A549 (cell line): Measurements from ENCODE around the gene RTL5. TPM values are rescaled to one million over a fixed set of nuclear protein-coding genes. Genes with fewer than 3 reads are reported as not detected.

Experiments used
- ATAC-seq, 2 experiments: fragments of 200-7000 bp in 1 of 2; fragments of >200 bp in 1 of 2; cut with Nextera tagmentation in 1 of 2; cut with Tn5 transposase in 1 of 2; 3 replicates each; pipeline versions ENCODE4 v1.8.0 to v1.9.1; 2018 to 2020; ENCODE audit warnings: mild to moderate bottlenecking in 1 of 2, moderate library complexity in 1 of 2
- CTCF ChIA-PET: fragments of 300-600 bp; sonication (Branson Sonifier 250); formaldehyde crosslinking; extraction: SDS; loops from one replicate; lab custom pipeline; 2021; ENCODE audit warnings: antibody characterized with exemption, inconsistent platforms; lab: Yijun Ruan, JAX
- POLR2A ChIA-PET: fragments of 350-600 bp; formaldehyde crosslinking; extraction: SDS; loops from one replicate; lab custom pipeline; 2021; ENCODE audit warnings: antibody characterized with exemption, inconsistent platforms; lab: Yijun Ruan, JAX
- DNase-seq, 2 experiments: peaks; one replicate each; pipeline versions ENCODE4 v3.0.0 to v3.0.0-alpha.2; 2011 to 2016; ENCODE audit warnings: low read depth in 1 of 2, low spot score in 1 of 2
- FAIRE-seq: peaks from 2 replicates; lab custom pipeline; 2011; peaks lifted over from hg19 to GRCh38; lab: Jason Lieb, UNC
- H3K27ac ChIP-seq, 2 experiments: fragments of >200 bp; sonication (Bioruptor Twin); formaldehyde crosslinking; 3 replicates each; pipeline ENCODE4 v1.5.1; 2016 to 2017
- H3K4me1 ChIP-seq: fragments of >200 bp; sonication (Bioruptor Twin); formaldehyde crosslinking; 3 replicates; pipeline ENCODE4 v1.6.1; 2016
- H3K4me2 ChIP-seq: fragments of >200 bp; sonication (Bioruptor Twin); formaldehyde crosslinking; 3 replicates; pipeline ENCODE4 v1.6.1; 2016
- H3K4me3 ChIP-seq: fragments of >200 bp; sonication (Bioruptor Twin); formaldehyde crosslinking; 3 replicates; pipeline ENCODE4 v1.5.1; 2016
- H3K9me3 ChIP-seq: fragments of >200 bp; sonication (Bioruptor Twin); formaldehyde crosslinking; 3 replicates; pipeline ENCODE4 v1.6.1; 2016
- CBX8 ChIP-seq: fragments of 200-600 bp; sonication (generic); IDR thresholded peaks from 2 replicates; pipeline ENCODE4 v1.6.1; 2016
- CEBPB ChIP-seq, 2 experiments: fragments of >200 bp in 1 of 2; sonication (Bioruptor Twin) in 1 of 2; formaldehyde crosslinking in 1 of 2; IDR thresholded peaks; 2 replicates each; pipeline ENCODE4 v1.6.1; 2012 to 2016
- CHD2 ChIP-seq: fragments of 150-350 bp; IDR thresholded peaks from 2 replicates; pipeline ENCODE4 v1.6.1; 2014; ENCODE audit warnings: low read length; ENCODE audit not compliant: partially characterized antibody
- ELK1 ChIP-seq: fragments of 150-350 bp; IDR thresholded peaks from 2 replicates; pipeline ENCODE4 v1.6.1; 2014; ENCODE audit warnings: low read depth, mild to moderate bottlenecking, low read length
- EP300 ChIP-seq, 2 experiments: fragments of >200 bp; sonication (Bioruptor Twin); formaldehyde crosslinking; IDR thresholded peaks; 2 replicates in 1 of 2; 3 replicates in 1 of 2; pipeline ENCODE4 v1.6.1; 2016 to 2017
- ESRRA ChIP-seq: fragments of 150-350 bp; IDR thresholded peaks from 2 replicates; pipeline ENCODE4 v1.6.1; 2014; ENCODE audit warnings: mild to moderate bottlenecking, low read length, borderline replicate concordance
- FOSB ChIP-seq: fragments of 250-450 bp; sonication (Bioruptor Pico); IDR thresholded peaks from 2 replicates; pipeline ENCODE4 v1.5.0; 2020; ENCODE audit warnings: mild to moderate bottlenecking, moderate library complexity
- GATA3 ChIP-seq: IDR thresholded peaks from 2 replicates; pipeline ENCODE4 v1.6.1; 2012; ENCODE audit warnings: borderline replicate concordance
- HDAC2 ChIP-seq: fragments of 200-600 bp; sonication (generic); IDR thresholded peaks from 2 replicates; pipeline ENCODE4 v1.6.1; 2016
- HEYL ChIP-seq: fragments of 250-450 bp; sonication (Bioruptor Pico); IDR thresholded peaks from 2 replicates; pipeline ENCODE4 v1.8.0; 2021; ENCODE audit warnings: mild to moderate bottlenecking, moderate library complexity
- HOXA7 ChIP-seq: fragments of 250-450 bp; sonication (Bioruptor Pico); IDR thresholded peaks from 2 replicates; pipeline ENCODE4 v1.5.0; 2020; ENCODE audit warnings: mild to moderate bottlenecking, moderate library complexity
- HOXB13 ChIP-seq: fragments of 250-450 bp; sonication (Bioruptor Pico); IDR thresholded peaks from 2 replicates; pipeline ENCODE4 v1.5.0; 2020; ENCODE audit warnings: low read depth, mild to moderate bottlenecking, moderate library complexity
- JUN ChIP-seq, 2 experiments: fragments of >200 bp; sonication (Bioruptor Twin); formaldehyde crosslinking; IDR thresholded peaks; 2 replicates in 1 of 2; 3 replicates in 1 of 2; pipeline ENCODE4 v1.6.1; 2016 to 2017
- MYC ChIP-seq: IDR thresholded peaks from 2 replicates; pipeline ENCODE4 v1.6.1; 2012; ENCODE audit warnings: mild to moderate bottlenecking, inconsistent platforms, low read length, improper control_type of control experiment, borderline replicate concordance
- NR3C1 ChIP-seq: fragments of >200 bp; sonication (Bioruptor Twin); formaldehyde crosslinking; IDR thresholded peaks from 3 replicates; pipeline ENCODE4 v1.6.1; 2017
- PBX3 ChIP-seq: IDR thresholded peaks from 2 replicates; pipeline ENCODE4 v1.6.1; 2012
- RCOR1 ChIP-seq: fragments of 150-350 bp; IDR thresholded peaks from 2 replicates; pipeline ENCODE4 v1.6.1; 2014; ENCODE audit warnings: antibody characterized with exemption, low read length, low read depth
- REST ChIP-seq: fragments of 200-600 bp; sonication (generic); IDR thresholded peaks from 2 replicates; pipeline ENCODE4 v1.6.1; 2016; ENCODE audit warnings: antibody characterized with exemption, mild to moderate bottlenecking, moderate library complexity
- SMC3 ChIP-seq: fragments of >200 bp; sonication (Bioruptor Twin); formaldehyde crosslinking; IDR thresholded peaks from 3 replicates; pipeline ENCODE4 v1.6.1; 2018; ENCODE audit warnings: inconsistent platforms
- USF2 ChIP-seq: fragments of 450-650 bp; IDR thresholded peaks from 2 replicates; pipeline ENCODE4 v1.6.1; 2014; ENCODE audit warnings: antibody characterized with exemption
- ZC3H11A ChIP-seq: fragments of 450-650 bp; IDR thresholded peaks from 2 replicates; pipeline ENCODE4 v1.6.1; 2014; ENCODE audit warnings: antibody characterized with exemption, mild to moderate bottlenecking
- ZFP36 ChIP-seq: fragments of 450-650 bp; IDR thresholded peaks from 2 replicates; pipeline ENCODE4 v1.6.1; 2014; ENCODE audit warnings: borderline replicate concordance; ENCODE audit not compliant: partially characterized antibody
- ZNF302 ChIP-seq: fragments of 250-450 bp; sonication (Bioruptor Pico); IDR thresholded peaks from 2 replicates; pipeline ENCODE4 v1.9.0; 2021; ENCODE audit warnings: inconsistent platforms, mild to moderate bottlenecking, moderate library complexity
- WGBS: methylation state at CpG from one replicate; pipeline ENCODE4 v1.1.6; 2017; ENCODE audit errors: missing lambda C conversion rate; 5-methylcytosine and 5-hydroxymethylcytosine counted together
- polyA plus RNA-seq, 4 experiments: library from polyadenylated mRNA; depleted of rRNA in 3 of 4; stranded (reverse); fragments of >200 nt; fragmentation: RNase III in 1 of 4; extraction: RNeasy Plus Mini Kit Qiagen cat#74134 plus additional on column Dnase treatment in 1 of 4; gene quantifications; 2 replicates in 3 of 4; 3 replicates in 1 of 4; pipeline ENCODE4 v1.2.3, GENCODE V29; 2011 to 2017
- TF ChIP-seq, protein P1 (sequence below): IDR thresholded peaks from 2 replicates; pipeline ENCODE4 v1.6.1; 2012

The RTL5 gene
- polyA plus RNA-seq, 2 of the 4 experiments (the other 2 are of a cell fraction): 1.2 to 2.9 TPM

GRCh38 chrX:72159769-72160168, 28.1 kb upstream of the RTL5 start (continued):
- TF ChIP-seq CEBPB (IDR thresholded peaks at IDR 0.05): no peak
- TF ChIP-seq, all 56 proteins: peak for 0

- Histone ChIP-seq H3K4me1 (no peaks in the 10 kb centered on the region), H3K4me3 (no peak overlapping the region), H3K4me2 (no peak overlapping the region), H3K9me3 (0 out of 3 replicates have a peak, but pooled peaks cover 9% of the 10 kb centered on the region), H3K27ac (no peak overlapping the region)
- WGBS: 33% methylated on average over 3 of the region's 3 CpGs
- ChIA-PET POLR2A (no interaction called here), CTCF (no interaction called here)
- ATAC-seq (no peak), FAIRE-seq (no peak), DNase-seq (no peak)
- TF ChIP-seq SMC3: no peak
- no peak for TF ChIP-seq CBX8
- TF ChIP-seq CHD2: no peak
- no peak for TF ChIP-seq JUN (IDR thresholded peaks at IDR 0.05)
- peak; percentile 70 for TF ChIP-seq ZFP36
These were observed 27.1 kb upstream of the RTL5 start for GRCh38 chrX:72158773-72159172.

DNA sequence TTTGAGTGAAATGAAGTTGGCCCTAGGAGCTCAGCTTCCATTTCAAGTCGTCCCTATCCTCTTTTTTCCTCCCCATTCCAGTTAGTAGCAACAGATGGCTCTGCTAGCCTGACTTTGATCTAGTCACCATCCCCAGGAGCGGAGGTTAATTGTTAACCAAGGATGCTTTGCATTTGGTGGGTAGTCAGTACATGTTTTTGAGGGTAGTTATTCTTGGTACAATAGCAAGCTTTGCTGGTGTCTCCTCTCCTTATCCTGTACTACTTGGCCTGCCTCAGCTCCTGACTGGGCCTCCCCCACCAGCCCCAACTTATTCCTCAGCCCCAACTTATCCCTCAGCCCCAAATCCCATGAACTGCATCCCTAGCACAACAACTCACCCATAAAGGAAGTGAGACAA, 14.8 kb upstream of the RTL5 start:
- no peaks in the 10 kb centered on the region for H3K9me3 ChIP-seq
- no peaks in the 10 kb centered on the region for H3K4me1 ChIP-seq
- ChIA-PET POLR2A (interaction anchor here (1.0 kb wide), 1 partner anchor 35 kb away, joined by 3 read pairs; the partner anchor contains the start of gene PIN4), CTCF (no interaction called here)
- no peak overlapping the region for H3K4me2 ChIP-seq
- FAIRE-seq: no peak
- WGBS: 52% methylated on average over 2 of the region's 2 CpGs
- no peak overlapping the region for H3K27ac ChIP-seq
- no peak for DNase-seq
- no peak overlapping the region for H3K4me3 ChIP-seq
- TF ChIP-seq FOSB (no peak), EP300 (IDR thresholded peaks at IDR 0.05) (no peak), HEYL (CRISPR knock-in tag) (no peak), ZC3H11A (no peak), CHD2 (no peak), MYC (no peak), GATA3 (no peak), RCOR1 (no peak), ZNF302 (CRISPR knock-in tag) (no peak), ESRRA (no peak), NR3C1 (no peak), HOXA7 (no peak), REST (no peak), ELK1 (no peak), HOXB13 (no peak), PBX3 (no peak), HDAC2 (no peak), USF2 (no peak)
- TF ChIP-seq, protein P1, sequence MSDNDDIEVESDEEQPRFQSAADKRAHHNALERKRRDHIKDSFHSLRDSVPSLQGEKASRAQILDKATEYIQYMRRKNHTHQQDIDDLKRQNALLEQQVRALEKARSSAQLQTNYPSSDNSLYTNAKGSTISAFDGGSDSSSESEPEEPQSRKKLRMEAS: no peak
- no peak for ATAC-seq
